Measurements from ENCODE around the gene RET.

RET gene

DNA sequence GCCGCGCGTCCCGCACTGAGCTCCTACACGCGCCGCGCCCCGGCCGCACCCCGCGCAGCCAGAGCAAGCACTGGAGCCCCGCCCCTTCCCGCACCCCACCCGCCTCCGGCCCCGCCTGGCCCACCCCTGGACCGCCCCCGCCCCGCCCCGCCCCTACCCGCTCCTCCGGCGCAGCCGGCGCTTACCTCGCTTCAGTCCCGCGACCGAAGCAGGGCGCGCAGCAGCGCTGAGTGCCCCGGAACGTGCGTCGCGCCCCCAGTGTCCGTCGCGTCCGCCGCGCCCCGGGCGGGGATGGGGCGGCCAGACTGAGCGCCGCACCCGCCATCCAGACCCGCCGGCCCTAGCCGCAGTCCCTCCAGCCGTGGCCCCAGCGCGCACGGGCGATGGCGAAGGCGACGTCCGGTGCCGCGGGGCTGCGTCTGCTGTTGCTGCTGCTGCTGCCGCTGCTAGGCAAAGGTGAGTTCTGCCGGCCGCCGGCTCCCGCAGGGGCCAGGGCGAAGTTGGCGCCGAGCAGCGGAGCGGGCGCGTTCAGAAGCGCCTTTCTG, at the start of gene RET:
Gene RET, plus strand, starts transcription at position 194 of the 545 bp plus-strand sequence. Its CDS starts 190 bp downstream, at position 384.
- no peak for DNase-seq

DNA sequence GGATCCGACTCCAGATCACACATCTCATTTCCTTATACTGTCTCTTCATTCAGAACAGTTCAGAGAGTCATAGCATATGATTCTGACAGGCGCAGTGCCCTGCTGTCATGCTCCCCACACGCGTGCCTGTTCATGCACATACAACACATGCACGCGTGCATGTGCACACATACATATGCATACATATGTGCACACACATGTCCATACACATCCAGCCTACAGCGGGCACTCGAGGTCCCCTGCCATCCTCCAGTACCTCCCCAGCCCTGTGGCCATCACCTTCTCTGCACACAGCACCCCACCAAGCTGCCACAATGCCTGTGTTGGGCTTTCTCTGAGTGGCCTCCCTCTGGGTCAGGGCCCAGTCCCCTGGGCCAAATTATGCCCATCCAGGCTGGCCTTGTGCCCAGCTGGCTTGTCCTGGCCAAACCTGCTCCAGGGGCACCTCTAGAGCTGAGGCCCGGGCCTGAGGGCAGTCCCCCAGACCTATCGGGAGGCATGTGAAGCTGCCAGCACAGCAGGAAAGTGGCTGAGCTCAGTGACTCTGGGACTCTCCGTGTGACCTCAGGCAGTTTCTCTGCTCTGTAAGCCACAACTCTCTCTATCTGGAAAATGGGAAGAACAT, 49.4 kb upstream of the RET start:
- DNase-seq = no peak

DNA sequence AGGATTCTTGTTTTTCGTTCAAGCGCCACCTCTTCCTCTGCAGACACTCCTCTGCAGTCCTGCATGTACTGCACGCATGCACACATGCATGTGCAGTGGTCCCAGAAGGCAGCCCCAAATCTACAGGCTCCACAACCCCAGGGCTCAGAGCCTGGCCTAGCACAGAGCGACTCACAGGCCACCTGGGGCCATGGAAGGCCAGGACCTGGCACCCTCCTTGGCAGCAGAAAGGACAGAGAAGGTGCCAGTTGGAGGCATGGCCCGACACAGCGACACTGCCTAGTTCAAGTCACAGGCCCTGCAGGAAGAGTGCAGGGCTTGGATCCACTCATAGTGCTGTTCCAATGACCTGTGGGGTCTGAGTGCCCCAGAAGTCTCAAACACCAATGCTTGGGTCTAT, 48.7 kb upstream of the RET start:
- no peak for DNase-seq

DNA sequence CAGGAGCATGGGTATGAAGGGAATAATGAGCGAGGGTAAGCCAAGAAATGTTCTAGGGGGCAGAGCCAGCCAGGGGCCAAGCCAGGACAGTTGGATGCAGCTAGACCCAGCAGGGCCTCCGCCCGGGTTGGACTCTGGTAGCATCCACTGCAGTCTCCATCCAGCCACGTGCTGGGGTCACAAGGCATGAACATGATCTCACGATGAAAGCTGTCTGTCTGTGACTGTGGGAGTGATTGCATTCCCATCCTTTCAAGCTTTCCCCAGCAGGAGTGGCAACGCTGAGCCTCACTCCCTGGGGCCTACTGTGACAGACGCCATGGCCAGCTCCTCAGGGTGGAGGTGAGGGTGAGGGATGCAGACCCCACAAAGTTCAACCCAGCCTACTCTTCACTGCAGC, 47.8 kb upstream of the RET start:
- no peak for DNase-seq

DNA sequence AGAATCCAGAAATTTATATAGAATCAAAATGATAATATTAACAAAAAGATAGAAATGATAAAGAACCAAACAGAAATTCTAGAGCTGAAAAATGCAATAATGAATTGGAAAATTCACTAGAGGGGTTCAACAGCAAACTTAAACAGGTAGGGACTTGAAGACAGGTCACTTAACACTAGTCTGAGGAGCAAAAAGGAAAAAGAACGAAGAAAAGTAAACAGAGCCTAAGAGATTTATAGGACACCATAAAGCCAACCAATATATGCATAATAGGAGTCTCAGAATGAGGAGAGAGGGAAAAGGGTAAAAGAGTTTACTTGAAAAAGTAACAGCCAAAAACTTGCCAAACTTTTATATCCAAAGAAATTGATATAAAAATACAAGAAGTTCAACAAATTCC, 44.3 kb upstream of the RET start:
- DNase-seq = no peak

DNA sequence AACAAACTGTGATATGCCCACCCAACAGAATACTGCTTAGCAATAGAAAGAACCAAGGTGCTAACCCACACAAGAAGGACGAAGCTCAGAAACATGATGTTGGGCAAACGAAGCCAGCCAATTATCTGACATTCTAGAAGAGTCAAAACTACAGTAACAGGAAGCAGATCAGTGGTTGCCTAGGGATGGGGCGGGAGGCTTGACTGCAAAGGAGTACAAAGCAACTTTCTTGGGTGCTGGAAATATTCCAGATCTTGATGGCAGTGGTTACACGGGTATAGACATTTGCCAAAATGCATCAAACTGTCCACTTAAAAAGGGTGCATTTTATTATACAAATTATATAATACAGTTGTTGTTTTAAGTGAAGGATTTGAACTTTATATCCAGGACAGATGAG, 41.1 kb upstream of the RET start:
- no peak for DNase-seq

DNA sequence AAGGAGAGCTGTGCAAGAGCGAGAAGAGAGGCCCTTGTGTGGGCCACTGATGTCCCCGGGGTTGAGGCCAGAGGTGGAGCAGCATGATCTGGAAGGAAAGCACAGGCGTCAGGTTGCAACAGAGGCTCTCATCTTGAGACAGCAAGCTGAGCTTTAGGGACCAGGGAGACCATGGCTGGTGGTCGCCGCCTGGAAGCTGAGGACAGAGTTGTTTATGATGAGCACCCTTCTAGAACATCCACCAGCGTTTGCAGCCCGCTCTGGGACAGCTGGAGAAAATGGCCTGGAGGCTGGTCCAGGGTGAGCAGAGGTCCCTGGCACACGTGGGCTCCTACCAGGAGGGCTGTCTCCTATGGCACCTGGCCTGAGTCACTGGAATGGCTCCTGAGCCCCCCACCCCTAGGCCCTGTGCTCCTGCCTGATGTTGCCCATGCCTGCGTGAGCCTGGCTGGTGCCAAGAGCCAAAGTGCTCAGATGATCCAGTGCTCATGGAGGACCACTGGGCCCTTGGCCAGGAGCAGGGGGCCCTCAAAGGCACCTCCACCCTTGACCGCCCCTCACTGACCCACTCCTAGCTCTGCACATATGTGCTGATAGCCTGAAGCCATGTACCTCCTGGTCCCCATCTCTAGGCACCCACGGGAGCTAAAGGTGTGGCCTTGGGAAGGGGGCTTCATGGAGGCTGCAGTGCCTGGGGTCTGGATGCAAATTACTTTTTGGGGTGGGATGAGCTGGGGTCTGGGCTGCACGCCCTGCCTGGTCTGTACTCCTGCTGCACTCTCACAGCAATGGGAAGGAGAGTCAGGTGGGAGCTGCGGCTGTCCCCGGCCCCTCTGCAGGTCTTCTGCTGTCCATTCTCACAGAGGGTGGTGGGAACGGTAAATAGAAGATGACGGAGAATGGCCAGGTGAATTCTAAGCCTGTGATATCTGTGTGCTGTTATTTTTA, 40.1 kb upstream of the RET start:
- no peak for DNase-seq

DNA sequence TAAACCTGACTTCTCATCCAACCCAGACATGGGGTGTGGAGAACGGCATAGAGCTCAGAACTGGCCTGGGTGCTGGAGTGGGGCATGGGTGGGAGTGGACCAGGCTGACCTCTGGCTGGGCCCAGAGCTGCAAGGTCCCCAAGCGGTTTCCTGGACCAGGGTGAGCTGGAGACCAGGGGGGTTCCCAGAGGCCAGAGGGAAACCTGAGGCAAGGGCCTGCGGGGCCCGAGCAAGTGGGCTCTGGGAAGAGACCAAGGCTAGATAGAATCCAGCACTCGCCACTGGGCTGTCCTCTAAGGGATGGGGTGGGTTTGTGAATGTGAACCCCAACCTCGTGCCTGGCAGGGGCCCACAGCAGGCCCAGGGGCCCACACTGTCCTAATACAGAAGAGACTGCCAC, 39.4 kb upstream of the RET start:
- DNase-seq = no peak

DNA sequence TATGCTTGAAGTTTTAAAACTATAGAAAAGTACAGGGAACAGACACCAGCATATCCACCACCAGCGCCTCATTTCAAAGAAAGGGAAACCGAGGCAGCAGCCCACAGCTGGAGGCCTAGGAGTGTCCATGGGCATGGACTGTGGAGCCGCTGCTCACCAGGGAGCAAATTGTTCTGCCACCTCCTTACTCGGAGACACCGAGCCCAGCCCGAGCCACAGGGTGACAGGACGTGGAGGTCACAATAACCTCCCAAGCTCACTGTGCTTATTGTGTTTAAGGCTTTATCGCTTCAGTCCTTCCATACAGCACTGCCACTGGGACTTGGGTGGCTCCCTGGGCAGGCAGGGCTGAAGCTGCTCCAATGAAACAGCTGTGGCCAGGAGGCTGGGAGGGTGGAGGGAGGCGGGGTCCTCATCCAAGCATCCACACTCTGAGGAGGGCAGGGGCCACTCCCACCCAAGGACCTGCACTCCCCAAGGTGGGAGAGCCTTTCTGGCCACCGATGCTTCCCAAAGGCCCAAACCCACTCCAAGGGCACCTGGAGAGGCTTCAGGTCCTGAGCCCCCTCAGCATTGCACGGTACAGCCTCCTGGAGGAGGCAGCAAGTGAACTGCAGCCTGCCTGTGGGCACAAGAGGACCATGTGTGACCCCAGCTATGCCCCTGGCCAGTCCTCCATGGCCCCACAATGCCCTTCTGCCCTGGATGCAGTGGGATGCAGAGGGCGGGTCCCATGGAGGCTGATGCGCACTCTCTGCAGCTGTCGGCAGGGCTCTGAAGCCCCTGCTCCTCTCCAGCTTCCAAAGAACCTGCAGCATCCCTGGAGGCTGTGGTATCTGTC, 38.7 kb upstream of the RET start:
- no peak for DNase-seq

DNA sequence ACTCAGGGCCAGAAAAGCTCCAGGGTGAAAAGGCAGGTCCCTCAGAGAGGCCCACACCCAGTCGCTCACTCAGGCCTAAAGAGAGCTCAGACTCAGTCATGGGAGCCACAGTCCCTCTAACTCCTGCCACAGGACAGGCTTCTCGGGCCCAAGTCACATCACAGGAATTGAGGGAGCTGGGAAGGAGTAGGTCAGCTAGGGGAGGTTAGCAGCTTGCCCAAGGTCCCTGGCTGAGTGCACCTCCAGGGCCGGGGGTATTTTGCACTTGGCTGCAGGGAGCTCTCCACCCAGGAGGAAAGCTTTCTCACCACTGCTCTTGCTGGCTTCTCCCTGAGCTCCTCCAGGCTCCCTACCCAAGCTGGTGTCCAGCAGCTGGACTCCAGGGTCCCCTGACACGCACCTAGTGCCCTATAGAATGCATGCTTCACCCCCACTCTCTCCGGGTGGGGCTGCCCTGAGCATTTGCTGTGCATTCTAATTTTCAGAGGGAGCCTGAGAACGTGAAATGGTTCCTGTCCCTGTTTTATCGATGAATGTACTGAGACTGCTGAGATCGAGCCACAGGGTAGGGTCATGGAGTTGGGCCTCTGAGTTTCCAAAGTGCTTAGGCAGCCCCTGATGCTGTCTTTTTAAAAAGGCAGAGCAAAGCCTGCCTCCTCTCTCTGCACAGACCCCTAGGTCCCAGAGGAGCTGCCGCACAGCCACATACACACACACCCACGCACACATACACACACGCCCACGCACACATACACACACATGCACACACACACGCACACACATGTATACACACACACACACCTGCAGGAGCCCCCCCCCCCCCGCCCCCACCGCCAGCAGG, 37.9 kb upstream of the RET start:
- no peak for DNase-seq

DNA sequence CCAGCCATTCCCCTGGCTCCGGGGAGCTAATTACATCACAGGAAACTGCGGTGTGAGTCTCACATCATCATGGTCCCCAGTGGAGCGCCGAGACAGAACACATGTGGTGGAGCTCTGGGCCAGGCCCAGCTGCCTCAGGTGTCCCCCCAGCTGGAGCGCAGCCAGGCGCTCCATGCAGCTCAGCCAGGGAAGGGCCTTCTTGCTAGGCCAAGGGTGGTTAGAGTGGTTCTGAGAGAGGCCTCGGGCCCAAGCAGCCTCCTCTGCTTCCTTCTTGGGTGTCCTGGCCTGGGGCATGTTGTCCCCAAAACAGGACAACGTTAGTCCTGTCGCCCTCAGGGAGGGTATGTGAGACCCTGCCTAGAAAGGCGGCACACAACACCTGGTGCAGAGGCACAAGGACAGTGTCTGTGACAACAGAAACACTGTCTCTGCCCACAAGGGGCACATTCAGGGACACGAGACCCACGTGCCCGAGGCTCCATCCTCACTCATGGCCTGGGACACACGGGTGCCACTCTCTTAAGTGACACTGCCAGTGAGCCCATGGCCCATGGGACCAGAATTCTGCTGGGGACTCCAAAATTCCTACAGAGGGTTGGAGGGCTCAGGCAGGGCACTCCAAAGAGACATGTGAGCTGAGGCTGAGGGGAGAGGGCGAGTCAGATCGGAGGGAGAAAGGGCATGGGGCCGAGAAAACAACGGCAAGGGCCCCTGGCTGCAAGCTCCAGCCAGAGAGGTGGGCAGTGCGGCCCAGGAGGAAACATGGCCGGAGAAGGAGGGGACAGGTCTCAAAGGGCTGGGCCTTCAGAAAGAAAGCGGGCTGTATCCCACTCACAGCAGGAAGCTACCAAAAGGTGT, 37.0 kb upstream of the RET start:
- no peak for DNase-seq

DNA sequence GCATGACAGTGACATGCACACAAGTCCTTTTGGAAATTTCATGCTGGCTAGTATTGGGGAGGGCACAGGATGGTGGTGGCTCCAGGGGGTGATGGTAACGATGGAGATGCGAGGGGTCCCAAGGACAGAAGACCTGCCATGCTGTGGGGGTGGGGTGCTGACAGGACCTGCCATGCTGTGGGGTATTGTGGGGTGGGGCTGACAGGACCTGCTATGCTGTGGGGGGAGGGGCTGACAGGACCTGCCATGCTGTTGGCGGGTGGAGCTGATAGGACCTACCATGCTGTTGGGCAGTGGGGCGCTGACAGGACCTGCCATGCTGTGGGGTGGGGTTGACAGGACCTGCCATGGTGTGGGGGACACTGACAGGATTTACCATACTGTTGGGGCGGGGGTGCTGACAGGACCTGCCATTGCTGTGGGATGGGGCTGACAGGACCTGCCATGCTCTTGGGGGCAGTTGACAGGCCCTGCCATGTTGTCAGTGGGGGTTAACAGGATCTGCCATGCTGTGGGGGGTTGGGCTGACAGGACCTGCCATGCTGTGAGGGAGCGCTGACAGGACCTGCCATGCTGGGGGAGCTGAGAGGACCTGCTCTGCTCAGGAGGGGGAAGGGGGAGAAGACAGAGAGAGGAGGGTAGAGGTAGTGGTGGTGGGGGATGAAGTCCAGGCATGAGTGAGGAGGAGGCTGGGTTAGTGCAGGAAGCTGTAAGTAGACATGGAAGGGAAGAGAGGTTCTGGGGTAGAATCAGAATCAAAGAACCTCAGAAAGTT, 36.2 kb upstream of the RET start:
- DNase-seq = no peak

DNA sequence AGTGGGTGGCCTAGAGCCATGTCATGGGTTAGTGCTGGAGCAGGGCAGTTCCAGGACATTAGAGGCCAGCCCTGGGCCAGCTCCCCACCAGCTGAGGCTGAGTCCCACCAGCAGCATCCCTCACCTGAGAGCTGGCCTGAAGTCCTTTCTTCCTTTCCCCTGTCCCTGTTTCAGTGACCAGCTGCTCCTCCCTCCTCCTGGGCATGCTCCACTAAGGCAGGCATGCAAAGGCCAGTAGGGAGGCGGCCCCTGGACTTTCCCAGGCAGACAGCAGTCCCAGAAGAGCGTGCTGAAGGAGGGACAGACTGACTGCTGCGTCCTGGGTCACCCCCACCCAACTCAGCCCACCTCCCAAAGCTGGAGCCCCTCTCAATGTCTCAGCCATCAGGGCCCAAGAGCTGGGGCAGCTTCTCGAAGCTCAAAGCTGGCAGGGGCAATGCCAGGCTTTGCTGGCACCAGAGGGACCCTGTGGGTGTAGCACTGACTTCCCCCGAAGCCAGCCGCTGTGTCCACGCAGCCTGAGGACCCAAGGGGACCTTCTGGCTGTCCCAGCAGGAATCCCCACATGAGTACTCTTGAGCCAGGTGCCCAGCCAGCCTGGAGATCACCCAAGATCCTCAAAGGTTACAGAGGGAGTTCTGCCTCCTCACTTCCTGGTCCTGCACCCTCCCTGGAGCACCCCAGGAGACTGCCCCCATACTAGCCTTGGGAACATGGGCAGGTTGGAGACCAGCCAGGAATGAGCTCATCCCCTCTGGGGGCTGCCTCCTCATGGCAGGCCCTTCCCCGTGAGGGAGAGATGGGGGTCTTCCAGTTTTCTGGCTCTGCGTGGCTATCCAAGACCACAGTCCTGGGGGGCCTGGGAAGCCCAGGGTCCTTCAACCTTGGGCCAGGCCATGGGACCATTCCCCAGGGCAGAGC, 35.2 kb upstream of the RET start:
- DNase-seq = no peak

DNA sequence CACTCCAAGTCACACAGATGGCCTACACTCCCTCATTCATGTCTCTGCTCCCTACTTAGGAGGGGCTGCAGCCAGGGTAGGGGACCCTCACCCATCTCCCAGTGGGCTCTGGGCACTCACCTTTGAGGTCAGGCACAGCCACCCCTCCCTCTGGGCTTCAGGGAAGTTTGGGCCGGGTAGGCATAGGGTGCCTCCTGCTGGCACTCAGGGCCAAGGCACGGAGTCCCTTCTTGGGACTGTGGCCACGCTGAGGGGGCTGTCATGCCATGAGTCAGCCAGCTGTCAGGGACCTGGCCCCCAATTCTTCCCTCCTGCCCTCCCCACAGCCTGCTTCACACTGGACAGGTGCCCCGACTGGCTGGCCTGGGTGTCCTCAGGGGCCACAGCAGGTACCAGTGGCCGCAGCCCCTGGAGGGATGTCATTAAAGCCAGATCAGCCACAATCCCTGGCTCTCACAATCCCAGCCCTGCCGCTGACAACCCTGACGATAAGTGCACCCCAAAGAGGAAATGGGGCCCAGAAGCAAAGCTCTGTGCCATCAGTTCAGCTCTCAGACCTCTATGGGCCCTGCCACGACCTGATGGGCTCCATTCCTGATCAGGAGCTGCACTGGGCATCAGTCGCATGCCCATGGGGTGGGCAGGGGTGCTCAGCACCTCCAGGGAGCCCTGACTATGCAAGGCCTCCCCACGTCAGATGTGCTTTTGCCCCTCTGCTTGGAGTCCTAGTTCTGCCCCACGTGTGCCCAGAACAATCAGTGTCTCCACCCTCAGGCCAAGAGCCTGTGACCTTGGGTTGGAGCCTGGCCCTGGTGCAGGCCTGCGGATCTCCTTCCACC, 34.1 kb upstream of the RET start:
- DNase-seq = no peak

DNA sequence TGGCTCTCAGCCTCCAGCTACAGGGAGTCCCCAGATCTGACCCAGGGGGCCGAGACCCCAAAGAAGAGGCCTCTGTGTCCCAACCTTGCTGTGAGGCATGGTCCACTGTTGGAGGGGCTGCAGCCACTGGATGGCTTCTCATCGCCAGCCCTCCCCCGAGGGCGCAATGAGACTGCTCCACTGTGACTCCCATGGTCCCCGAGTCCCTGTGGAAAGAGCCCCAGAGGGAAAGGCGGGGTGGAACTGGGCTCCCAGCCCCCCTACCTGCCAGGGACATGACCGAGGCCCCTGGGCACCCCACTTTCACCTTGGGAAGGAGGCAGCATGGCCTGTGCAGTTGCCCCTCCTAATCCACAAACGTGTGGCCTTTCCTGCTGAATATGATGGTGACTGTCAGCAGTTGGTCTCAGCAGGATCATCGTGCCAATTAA, 33.5 kb upstream of the RET start:
- DNase-seq = no peak

DNA sequence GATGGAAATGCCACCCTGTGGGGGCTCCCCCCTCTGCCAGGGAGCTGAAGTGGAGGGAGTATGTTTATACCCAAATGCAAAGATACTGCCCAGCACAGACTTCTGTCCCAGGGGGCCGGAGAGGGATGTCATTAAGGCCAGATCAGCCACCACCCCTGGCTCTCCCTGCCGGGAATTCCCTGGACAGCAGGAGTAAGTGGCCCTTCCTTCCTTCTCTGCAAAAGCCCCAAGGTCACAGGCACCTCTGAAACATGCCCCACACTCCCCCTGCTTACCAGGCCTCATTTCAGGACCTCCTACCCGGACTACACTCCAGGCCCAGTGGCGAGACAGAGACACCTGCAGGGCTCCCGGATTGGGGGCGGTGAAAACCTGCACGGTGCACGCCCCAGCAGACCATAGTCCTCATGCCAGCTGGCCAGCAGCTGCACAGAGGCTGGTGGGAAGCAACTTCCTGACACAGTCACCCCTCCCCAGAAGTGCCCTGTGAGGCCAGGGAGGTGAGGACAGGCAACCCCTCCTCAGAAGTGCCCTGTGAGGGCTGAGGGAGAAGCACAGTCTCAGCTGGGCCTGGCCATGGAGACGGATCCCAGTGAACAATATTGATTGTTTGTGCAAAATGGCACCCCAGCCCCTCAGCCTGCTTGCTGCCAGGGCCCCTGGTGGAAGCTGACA, 33.0 kb upstream of the RET start:
- DNase-seq = no peak

DNA sequence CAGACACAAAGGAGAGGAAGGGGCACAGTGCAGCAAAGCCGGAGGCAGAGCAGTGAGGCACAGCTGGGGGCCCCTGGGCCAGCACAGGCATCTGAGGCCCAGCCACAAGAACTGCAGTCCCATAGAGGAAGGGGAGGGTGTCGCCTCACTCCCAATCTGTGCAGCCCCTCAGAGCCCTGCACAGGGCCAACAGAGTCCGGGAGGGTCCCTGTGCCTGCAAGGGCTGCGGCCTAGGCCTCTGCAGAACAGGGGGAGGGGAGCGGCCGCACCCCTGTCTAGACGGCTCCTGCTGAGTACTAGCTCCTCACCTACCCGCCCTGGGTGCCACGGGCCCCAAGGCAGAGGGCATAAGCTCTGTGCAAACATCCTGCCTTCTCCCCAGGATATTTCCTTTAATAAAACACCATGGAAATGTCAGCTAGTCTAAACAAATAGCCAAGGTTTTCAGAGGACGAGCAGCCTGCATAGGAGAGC, 32.4 kb upstream of the RET start:
- no peak for DNase-seq
